Astrocyte (in vitro differentiated cells and primary cell): ENCODE measurements around the gene FGD5. TPM values are rescaled to one million over a fixed set of nuclear protein-coding genes. Genes with fewer than 3 reads are reported as not detected.

Experiments
- DNase-seq: peaks from one replicate; pipeline ENCODE4 v3.0.0-alpha.2; 2010; ENCODE audit warnings: low read depth
- FAIRE-seq: peaks from 2 replicates; lab custom pipeline; 2011; peaks lifted over from hg19 to GRCh38; lab: Jason Lieb, UNC
- H2AFZ ChIP-seq: 2 replicates; pipeline ENCODE4 v1.6.0; 2012; ENCODE audit warnings: low read depth, low read length, inconsistent platforms
- H3K27ac ChIP-seq: 2 replicates; pipeline ENCODE4 v1.5.1; 2011; ENCODE audit warnings: low read depth, low read length, inconsistent platforms
- H3K27me3 ChIP-seq: 2 replicates; pipeline ENCODE4 v1.6.0; 2011; ENCODE audit warnings: low read length, inconsistent platforms; ENCODE audit not compliant: insufficient read depth
- H3K36me3 ChIP-seq: 2 replicates; pipeline ENCODE4 v1.5.1; 2011; ENCODE audit warnings: low read length, inconsistent platforms; ENCODE audit not compliant: insufficient read depth
- H3K4me1 ChIP-seq: 2 replicates; pipeline ENCODE4 v1.5.1; 2011; ENCODE audit warnings: low read length, inconsistent platforms; ENCODE audit not compliant: insufficient read depth
- H3K4me2 ChIP-seq: 2 replicates; pipeline ENCODE4 v1.6.0; 2012; ENCODE audit warnings: low read length, inconsistent platforms
- H3K4me3 ChIP-seq: 2 replicates; pipeline ENCODE4 v1.5.1; 2011; ENCODE audit warnings: low read depth, mild to moderate bottlenecking, low read length, inconsistent platforms; ENCODE audit not compliant: insufficient read depth
- H3K79me2 ChIP-seq: 2 replicates; pipeline ENCODE4 v1.6.0; 2012; ENCODE audit warnings: mild to moderate bottlenecking, low read length, inconsistent platforms; ENCODE audit not compliant: insufficient read depth
- H3K9ac ChIP-seq: 2 replicates; pipeline ENCODE4 v1.6.0; 2012; ENCODE audit warnings: mild to moderate bottlenecking, low read length, inconsistent platforms
- H3K9me3 ChIP-seq: 2 replicates; pipeline ENCODE4 v1.5.1; 2012; ENCODE audit warnings: low read depth, mild to moderate bottlenecking, low read length, inconsistent platforms; ENCODE audit not compliant: insufficient read depth
- H4K20me1 ChIP-seq: 2 replicates; pipeline ENCODE4 v1.6.0; 2012; ENCODE audit warnings: low read length, inconsistent platforms; ENCODE audit not compliant: insufficient read depth
- H3K27ac Mint-ChIP-seq: one replicate; pipeline ENCODE4 v1.8.0; 2021; ENCODE audit warnings: mild to moderate bottlenecking, mixed read lengths; ENCODE audit not compliant: unreplicated experiment
- H3K27me3 Mint-ChIP-seq: one replicate; pipeline ENCODE4 v1.8.0; 2021; ENCODE audit warnings: low read depth, mixed read lengths; ENCODE audit not compliant: unreplicated experiment
- H3K36me3 Mint-ChIP-seq: one replicate; pipeline ENCODE4 v1.8.0; 2021; ENCODE audit warnings: low read depth, mixed read lengths; ENCODE audit not compliant: unreplicated experiment
- H3K4me1 Mint-ChIP-seq: one replicate; pipeline ENCODE4 v1.8.0; 2021; ENCODE audit warnings: low read depth, mixed read lengths; ENCODE audit not compliant: unreplicated experiment
- H3K4me3 Mint-ChIP-seq: one replicate; pipeline ENCODE4 v1.8.0; 2021; ENCODE audit warnings: mild to moderate bottlenecking, moderate library complexity, mixed read lengths; ENCODE audit not compliant: unreplicated experiment
- H3K9me3 Mint-ChIP-seq: one replicate; pipeline ENCODE4 v1.8.0; 2021; ENCODE audit warnings: mild to moderate bottlenecking, mixed read lengths; ENCODE audit not compliant: unreplicated experiment
- EZH2 ChIP-seq: IDR thresholded peaks from 2 replicates; pipeline ENCODE4 v1.6.1; 2012; ENCODE audit warnings: mild to moderate bottlenecking, low read length, inconsistent platforms; ENCODE audit not compliant: insufficient read depth
- total RNA-seq: library from RNA; stranded (reverse); gene quantifications from 2 replicates; pipeline ENCODE4 v1.2.1, GENCODE V29; 2021
- TF ChIP-seq, protein P1 (sequence below): IDR thresholded peaks from 2 replicates; pipeline ENCODE4 v1.5.1; 2011; ENCODE audit warnings: low read depth, mild to moderate bottlenecking, inconsistent platforms, low read length, moderate library complexity; ENCODE audit not compliant: insufficient read depth

The FGD5 gene
- total RNA-seq, 1 donor from 2014 or later = 2.0 TPM

DNA sequence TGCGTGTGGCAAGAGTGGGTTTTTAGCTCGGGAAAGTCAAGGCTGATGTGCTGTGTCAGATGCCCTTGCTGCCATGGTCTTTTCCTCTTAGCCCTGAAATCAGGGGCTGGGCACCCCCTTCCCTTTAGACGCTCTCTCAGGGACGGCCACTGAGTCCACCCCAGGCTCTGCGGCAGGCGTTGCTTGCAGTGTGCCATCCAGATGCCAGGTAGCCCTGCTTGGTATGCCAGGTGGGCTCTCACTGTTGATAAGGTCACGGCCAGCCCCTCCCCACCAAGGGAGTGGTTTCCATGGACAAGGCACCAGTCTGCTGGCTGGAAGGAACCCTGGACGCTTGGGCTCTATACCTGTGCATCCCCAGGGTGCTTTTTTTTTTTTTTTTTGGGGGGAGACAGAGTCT is 24.6 kb downstream of the FGD5 start:
- Histone ChIP-seq H2AFZ (no peak overlapping the region), H3K9me3 (no peaks in the 10 kb centered on the region), H3K9ac (no peak overlapping the region), H3K79me2 (no peaks in the 10 kb centered on the region), H4K20me1 (no peaks in the 10 kb centered on the region), H3K4me2 (no peak overlapping the region), H3K4me3 (no peak overlapping the region), H3K27me3 (peaks cover 37% of the 10 kb centered on the region), H3K4me1 (no peaks in the 10 kb centered on the region), H3K36me3 (no peaks in the 10 kb centered on the region), H3K27ac (no peak overlapping the region)
- H3K9me3 Mint-ChIP-seq = peaks cover 2% of the 10 kb centered on the region
- no peak overlapping the region for H3K4me3 Mint-ChIP-seq
- H3K27ac Mint-ChIP-seq = no peak overlapping the region
- TF ChIP-seq, protein P1, sequence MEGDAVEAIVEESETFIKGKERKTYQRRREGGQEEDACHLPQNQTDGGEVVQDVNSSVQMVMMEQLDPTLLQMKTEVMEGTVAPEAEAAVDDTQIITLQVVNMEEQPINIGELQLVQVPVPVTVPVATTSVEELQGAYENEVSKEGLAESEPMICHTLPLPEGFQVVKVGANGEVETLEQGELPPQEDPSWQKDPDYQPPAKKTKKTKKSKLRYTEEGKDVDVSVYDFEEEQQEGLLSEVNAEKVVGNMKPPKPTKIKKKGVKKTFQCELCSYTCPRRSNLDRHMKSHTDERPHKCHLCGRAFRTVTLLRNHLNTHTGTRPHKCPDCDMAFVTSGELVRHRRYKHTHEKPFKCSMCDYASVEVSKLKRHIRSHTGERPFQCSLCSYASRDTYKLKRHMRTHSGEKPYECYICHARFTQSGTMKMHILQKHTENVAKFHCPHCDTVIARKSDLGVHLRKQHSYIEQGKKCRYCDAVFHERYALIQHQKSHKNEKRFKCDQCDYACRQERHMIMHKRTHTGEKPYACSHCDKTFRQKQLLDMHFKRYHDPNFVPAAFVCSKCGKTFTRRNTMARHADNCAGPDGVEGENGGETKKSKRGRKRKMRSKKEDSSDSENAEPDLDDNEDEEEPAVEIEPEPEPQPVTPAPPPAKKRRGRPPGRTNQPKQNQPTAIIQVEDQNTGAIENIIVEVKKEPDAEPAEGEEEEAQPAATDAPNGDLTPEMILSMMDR = no peak
- no peak for TF ChIP-seq EZH2
- H3K27me3 Mint-ChIP-seq = peaks cover 72% of the 10 kb centered on the region
- peaks cover 2% of the 10 kb centered on the region for H3K4me1 Mint-ChIP-seq
- FAIRE-seq (no peak), DNase-seq (no peak)
- H3K36me3 Mint-ChIP-seq = no peaks in the 10 kb centered on the region

DNA sequence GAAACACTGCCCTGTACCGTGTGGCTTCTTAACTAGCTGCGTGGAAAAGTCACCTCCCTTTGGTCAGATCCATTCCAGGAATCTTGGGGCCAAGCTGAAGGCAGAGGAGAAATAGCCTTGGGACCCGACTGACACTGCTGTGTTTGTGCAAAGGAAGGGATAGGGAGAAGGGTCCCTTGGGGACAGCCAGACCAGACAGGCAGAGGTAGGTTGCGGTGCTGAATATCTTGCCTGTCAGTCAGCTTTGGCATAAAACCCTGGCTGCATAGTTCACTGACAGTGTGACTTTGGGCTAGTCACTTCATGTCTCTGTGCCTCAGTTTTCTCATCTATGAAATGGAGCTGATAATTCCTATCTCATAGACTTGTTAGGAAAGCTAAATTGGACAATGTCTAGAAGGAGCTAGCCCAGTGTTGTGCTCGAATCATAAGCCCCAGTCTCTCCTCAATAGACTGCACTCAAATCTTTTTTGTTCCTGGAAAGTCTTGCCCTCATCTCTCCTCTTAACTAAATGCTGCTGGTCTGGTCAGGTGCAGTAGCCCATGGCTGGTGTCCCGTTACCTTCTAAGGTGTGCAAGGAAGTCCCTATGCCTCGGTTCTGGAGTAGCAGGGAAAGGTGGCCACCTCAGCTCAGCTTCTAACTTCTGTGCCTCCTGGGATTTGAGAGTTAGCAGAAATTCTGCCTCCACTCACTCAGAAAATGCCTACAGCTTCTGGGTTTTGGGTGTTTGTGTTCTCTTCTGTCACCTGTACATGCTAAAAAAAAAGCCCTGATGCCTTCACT is 25.8 kb downstream of the FGD5 start:
- peaks cover 2% of the 10 kb centered on the region for H3K9me3 Mint-ChIP-seq
- no peak for TF ChIP-seq EZH2
- TF ChIP-seq, protein P1 = no peak
- Histone ChIP-seq H3K4me1 (no peaks in the 10 kb centered on the region), H3K4me3 (no peak overlapping the region), H2AFZ (no peak overlapping the region), H3K27me3 (peaks cover 38% of the 10 kb centered on the region), H4K20me1 (no peaks in the 10 kb centered on the region), H3K36me3 (no peaks in the 10 kb centered on the region), H3K9ac (no peak overlapping the region), H3K9me3 (no peaks in the 10 kb centered on the region), H3K4me2 (no peak overlapping the region), H3K27ac (no peak overlapping the region), H3K79me2 (no peaks in the 10 kb centered on the region)
- DNase-seq = no peak
- peaks cover 62% of the 10 kb centered on the region for H3K27me3 Mint-ChIP-seq
- H3K4me3 Mint-ChIP-seq = no peak overlapping the region
- H3K4me1 Mint-ChIP-seq = peaks cover 2% of the 10 kb centered on the region
- no peak for FAIRE-seq
- no peaks in the 10 kb centered on the region for H3K36me3 Mint-ChIP-seq
- H3K27ac Mint-ChIP-seq = no peak overlapping the region

DNA sequence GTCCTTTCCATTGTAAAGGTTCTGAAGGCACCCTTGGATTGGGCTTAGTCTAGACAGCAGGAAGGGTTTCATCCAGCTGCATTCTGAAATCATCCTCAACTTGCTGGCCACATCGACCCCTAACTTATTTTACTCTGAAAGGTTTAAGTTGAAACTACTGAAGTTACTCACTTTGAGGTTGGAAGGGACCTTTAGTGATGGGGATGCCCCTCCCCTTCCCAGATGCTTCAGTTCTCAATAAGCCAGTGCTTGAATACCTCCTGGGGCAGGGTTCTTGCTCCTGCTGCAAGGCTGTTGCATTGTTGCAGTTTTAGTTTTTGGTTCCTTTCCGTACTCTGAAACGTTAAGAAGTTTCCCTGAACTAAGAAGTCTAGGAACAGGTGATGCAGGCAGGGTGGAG is 26.4 kb downstream of the FGD5 start:
- H3K4me3 Mint-ChIP-seq = no peak overlapping the region
- no peak for FAIRE-seq
- H3K36me3 Mint-ChIP-seq = no peaks in the 10 kb centered on the region
- DNase-seq = no peak
- H3K27ac Mint-ChIP-seq = no peak overlapping the region
- peaks cover 2% of the 10 kb centered on the region for H3K9me3 Mint-ChIP-seq
- no peaks in the 10 kb centered on the region for H4K20me1 ChIP-seq
- no peaks in the 10 kb centered on the region for H3K36me3 ChIP-seq
- peaks cover 4% of the 10 kb centered on the region for H3K4me1 Mint-ChIP-seq
- no peak overlapping the region for H2AFZ ChIP-seq
- no peaks in the 10 kb centered on the region for H3K9me3 ChIP-seq
- no peak overlapping the region for H3K27ac ChIP-seq
- no peak overlapping the region for H3K9ac ChIP-seq
- no peak for TF ChIP-seq EZH2
- TF ChIP-seq, protein P1 = no peak
- H3K79me2 ChIP-seq = no peaks in the 10 kb centered on the region
- H3K27me3 Mint-ChIP-seq = peaks cover 62% of the 10 kb centered on the region
- no peaks in the 10 kb centered on the region for H3K4me1 ChIP-seq
- peaks cover 38% of the 10 kb centered on the region for H3K27me3 ChIP-seq
- no peak overlapping the region for H3K4me2 ChIP-seq
- H3K4me3 ChIP-seq = no peak overlapping the region
